Measurements from ENCODE around the gene CHD8.

CHD8 gene

DNA sequence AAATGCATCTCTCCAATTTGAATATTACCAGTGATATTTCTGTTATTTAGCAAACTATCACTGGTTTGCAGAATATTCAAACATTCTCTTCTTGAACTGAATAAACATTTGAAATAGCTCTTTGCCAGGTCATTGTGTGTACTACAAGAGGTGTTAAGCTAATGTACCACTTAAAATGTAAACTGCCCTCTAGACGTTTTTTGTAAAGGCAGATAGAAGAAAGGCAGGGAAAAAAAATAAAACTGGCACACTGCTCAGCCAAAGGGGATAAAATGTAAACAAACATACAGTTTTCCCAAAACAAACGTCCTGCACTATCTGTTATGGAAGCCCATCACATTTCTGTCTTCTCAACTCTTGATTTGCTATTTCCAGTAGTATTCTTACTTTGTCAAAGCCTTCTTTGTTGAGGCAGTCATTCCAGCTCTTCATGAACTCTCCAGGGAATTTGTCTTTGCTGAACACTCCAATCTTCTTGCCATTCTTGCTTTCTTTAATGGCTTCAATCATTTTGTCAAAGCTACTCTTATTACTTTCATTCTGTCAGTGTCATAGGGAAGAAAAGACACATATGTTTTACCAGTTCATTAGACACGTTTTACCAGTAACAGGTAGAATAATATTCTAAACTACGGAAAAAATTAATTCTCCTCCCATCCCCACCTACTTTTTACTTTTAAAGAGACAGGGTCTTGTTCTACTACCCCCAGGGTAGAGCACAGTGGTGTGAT, 85.8 kb downstream of the CHD8 start:
- DNase-seq (ENCODE audit: low spot score), result no peak

GRCh38 chr14:21367582-21368144, 88.3 kb downstream of the CHD8 start:
- no peak for DNase-seq (ENCODE audit: low spot score)

DNA sequence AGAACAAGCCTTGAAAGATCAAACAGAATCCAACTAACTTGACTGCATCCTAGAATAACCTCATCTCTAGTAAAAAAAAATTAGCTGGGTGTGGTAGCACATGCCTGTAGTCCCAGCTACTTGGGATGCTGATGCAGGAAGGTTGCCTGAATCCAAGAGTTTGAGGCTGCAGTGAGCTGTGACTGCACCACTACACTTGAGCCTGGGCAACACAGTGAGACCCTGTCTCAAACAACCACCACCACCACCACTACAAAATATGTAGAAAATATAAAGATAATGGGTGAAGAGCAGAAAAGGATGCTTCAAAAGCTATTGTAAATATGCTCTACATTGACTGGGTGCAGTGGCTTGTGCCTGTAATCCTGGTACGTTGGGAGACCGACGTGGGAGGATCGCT, 99.4 kb downstream of the CHD8 start:
- no peak for DNase-seq (ENCODE audit: low spot score)

- DNase-seq (ENCODE audit: low spot score), result no peak
Measured at GRCh38 chr14:21352587-21352986, 103.3 kb downstream of the CHD8 start.

DNA sequence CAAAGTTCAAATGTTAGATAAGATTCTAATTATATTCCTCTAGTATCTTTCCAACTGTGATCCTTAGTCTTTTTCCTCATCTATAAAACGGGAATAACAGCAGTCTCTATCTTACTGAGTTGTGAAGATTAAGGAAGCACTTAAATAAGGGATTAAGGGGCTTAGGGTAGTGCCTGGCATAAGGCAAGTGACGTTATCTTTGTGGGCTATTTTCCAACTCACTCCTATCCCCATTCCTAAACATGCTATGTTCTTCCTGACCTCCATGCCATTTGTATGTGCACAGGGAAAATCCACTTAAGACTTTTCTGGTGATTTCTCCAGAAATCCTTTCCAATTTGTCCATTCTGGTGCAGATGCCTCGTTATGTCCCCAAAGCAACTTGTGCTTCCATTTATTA, 105.4 kb downstream of the CHD8 start:
- no peak for DNase-seq (ENCODE audit: low spot score)

- no peak for DNase-seq (ENCODE audit: low spot score)
Measured at GRCh38 chr14:21347201-21347600, 108.7 kb downstream of the CHD8 start.

GRCh38 chr14:21346532-21347135, 109.3 kb downstream of the CHD8 start:
- DNase-seq (ENCODE audit: low spot score), result no peak

- DNase-seq (ENCODE audit: low spot score), result no peak
Measured at GRCh38 chr14:21343035-21343794, 112.7 kb downstream of the CHD8 start.
